Fibroblast of villous mesenchyme (primary cell): ENCODE results near the gene RFT1. TPM values are rescaled to one million over a fixed set of nuclear protein-coding genes. Genes with fewer than 3 reads are reported as not detected.

Source experiments
- DNase-seq: peaks from one replicate; pipeline ENCODE4 v3.0.0-alpha.2; 2010; ENCODE audit warnings: low read depth
- H3K4me3 ChIP-seq: 2 replicates; pipeline ENCODE4 v1.5.1; 2011; ENCODE audit warnings: low read depth, mild to moderate bottlenecking, low read length
- total RNA-seq: library from RNA; depleted of rRNA; stranded (reverse); fragments of >200 nt; gene quantifications from 2 replicates; pipeline ENCODE4 v1.2.3, GENCODE V29; 2012
- TF ChIP-seq, protein P1 (sequence below): IDR thresholded peaks from 2 replicates; pipeline ENCODE4 v1.5.1; 2012; ENCODE audit warnings: low read depth, mild to moderate bottlenecking, low read length; ENCODE audit not compliant: insufficient read depth

The RFT1 gene
- total RNA-seq, 1 donor: 13.4 TPM

DNA sequence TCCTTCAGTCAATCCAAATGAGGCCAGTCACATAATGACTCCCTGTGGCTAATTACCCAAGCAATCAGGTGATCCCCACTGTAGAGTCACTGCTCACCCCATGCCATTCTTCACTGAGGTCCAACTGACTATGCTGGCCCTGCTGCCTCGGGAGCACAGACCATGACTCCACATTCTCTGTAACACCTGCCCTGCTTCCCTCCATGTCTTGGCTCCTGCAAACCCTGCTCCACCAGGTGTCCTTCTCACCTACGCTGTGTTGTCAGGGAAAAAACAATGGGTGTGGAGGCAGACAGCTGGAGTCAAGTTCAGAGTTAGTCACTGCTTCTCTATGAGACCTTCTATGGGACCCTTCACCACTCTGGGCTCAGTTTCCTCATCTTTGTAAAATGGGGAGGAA, 78.3 kb downstream of the RFT1 start:
- TF ChIP-seq, protein P1, sequence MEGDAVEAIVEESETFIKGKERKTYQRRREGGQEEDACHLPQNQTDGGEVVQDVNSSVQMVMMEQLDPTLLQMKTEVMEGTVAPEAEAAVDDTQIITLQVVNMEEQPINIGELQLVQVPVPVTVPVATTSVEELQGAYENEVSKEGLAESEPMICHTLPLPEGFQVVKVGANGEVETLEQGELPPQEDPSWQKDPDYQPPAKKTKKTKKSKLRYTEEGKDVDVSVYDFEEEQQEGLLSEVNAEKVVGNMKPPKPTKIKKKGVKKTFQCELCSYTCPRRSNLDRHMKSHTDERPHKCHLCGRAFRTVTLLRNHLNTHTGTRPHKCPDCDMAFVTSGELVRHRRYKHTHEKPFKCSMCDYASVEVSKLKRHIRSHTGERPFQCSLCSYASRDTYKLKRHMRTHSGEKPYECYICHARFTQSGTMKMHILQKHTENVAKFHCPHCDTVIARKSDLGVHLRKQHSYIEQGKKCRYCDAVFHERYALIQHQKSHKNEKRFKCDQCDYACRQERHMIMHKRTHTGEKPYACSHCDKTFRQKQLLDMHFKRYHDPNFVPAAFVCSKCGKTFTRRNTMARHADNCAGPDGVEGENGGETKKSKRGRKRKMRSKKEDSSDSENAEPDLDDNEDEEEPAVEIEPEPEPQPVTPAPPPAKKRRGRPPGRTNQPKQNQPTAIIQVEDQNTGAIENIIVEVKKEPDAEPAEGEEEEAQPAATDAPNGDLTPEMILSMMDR: no peak
- no peak overlapping the region for H3K4me3 ChIP-seq
- DNase-seq: no peak

DNA sequence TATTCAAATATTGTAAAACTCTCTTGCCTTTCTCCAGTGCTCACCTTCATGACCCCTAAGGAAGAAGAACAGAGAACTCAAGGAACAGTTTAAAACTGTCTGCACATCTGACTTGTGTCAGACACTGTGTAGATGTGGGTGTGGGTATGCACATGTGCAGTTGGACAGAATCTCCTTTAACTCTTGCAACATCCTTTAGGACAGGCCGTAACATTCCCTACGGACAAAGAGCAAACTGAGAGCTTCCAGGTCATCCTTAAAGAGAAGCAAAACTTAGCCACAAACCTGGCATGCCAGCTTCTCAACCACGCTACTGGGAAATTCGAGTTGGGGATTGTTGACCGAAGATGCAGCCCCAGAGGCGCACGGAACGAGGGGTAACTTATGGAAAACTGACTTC, 80.2 kb downstream of the RFT1 start:
- peak; percentile 46 for DNase-seq
- H3K4me3 ChIP-seq: no peak overlapping the region
- TF ChIP-seq, protein P1: no peak

DNA sequence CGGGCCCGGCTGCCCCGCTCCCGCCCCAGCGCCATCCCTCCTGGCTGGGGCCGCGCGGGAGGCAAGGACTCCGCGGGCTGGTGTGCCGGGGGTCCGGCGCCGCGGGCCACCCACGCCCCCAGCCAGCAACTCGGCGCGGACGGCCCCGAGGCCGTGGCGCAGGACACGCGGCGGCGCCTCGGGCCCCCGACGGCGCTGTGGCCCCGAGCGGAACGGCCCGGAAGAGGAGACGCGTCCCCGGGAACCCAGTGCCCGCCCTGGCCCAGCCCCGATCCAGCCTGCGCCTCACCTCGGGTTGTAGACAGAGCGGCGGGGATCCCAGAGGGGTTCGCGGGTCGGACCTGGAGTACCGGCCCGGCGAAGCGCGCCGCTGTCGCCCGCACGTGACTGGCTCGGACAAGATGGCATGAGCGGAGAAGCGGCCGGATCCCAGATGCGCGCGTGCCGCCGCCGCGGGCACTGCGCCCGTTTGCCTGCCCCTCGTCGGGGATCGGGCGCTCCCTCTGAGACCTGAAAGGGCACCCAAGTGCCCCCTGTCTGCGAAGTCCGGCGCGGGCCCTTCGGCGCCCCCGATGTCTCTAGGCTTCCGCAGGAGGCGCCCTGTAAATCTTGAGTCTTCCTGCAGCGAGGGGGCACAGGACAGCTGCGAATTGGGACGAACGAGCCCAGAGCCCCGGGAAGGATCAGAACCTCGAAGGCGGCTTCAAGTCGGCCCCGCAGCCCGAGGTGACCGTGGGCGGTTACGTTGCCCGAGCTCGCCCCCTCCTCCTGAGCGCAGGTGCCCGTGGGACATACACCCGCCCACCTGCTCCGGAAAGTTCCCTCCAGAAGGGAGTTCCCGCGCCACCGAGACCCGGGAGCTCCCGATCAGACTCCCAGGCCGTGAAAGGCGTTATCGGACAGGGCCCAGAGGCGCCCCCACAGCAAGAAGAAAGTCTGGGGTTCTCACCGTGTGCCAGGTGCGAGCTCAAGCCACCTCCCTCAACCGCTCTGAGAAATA, 83.8 kb downstream of the RFT1 start:
- TF ChIP-seq, protein P1: peak; percentile 40
- H3K4me3 ChIP-seq: peak overlapping the region; percentile 77
- DNase-seq: peak; percentile 19

DNA sequence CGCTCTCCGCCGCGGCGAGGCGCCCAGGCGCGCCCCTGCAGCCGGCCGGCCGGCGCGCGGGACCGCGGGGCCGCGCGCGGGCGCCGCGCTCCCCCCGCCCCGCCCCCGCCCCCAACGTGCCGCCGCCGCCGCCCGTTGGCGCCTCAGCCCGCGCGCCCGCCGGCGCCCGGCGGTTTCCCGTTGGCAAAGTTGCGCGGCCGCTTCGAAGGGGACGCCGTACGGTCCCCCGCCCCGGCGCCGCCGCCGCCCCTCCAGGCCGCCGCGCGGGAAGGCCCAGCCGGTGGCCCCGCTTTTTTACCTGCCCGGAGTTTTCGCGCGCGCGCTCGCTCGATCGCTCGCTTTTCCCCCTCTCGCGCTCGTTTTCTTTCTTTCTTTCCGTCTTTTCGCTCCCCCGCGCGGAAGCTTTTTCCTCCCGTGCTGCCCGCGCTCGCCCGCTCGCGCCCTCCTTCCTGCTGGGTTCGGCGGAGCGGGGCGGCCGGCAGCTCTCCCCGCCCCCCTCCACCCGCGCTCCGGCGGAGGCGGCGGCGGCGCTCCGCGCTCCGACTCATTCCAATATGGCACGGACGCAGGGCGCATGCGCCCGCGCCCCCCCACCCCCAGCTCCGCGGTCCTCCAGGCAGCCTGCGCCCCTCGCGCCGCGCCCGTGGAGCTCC, 84.6 kb downstream of the RFT1 start, which contains the start of gene SFMBT1:
Gene SFMBT1, minus strand, starts transcription at position 556 of the 653 bp plus-strand sequence. CDS start 76,945 bp downstream, outside the sequence.
- H3K4me3 ChIP-seq: peak within 1 kb of the TSS; percentile 77
- TF ChIP-seq, protein P1: no peak
- peak; percentile 61 for DNase-seq

- peak overlapping the region; percentile 69 for H3K4me3 ChIP-seq
- peak; percentile 53 for DNase-seq
- TF ChIP-seq, protein P1: no peak
Observed at GRCh38 chr3:53044711-53045517, 85.3 kb downstream of the RFT1 start.

DNA sequence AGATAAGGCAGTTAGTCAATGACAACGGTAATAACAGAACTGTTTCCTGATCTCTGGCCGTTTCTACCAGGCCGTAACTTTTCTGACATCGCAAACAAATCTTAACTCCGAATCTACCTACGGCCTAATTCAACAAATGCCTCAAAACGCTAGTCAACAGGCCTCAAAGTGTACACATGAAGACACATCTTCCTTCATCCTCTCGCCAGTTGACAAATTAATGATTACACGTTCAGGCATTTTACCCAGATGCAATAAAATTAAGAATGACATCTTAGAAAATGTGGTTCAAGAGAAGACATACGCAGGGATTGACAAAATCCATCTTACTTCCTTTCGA, 85.9 kb downstream of the RFT1 start:
- DNase-seq: no peak
- TF ChIP-seq, protein P1: no peak
- H3K4me3 ChIP-seq: peak overlapping the region; percentile 69
